GM21528 (cell line): Measurements from ENCODE around the gene YY1.
"Not testable (repeated sequence)": the region's sequence is repeated elsewhere in the genome, so short reads cannot be mapped to it uniquely, and the experiment has no call there.

Source experiments
- ATAC-seq: cut with Tn5 transposase; IDR thresholded peaks from one replicate; pipeline ENCODE4 v1.9.1; 2021; ENCODE audit warnings: mild to moderate bottlenecking, moderate library complexity; ENCODE audit not compliant: unreplicated experiment, low FRiP score

Gene YY1

GRCh38 chr14:100282766-100283419 lies 43.9 kb downstream of the YY1 start:
- no peak for ATAC-seq

GRCh38 chr14:100283436-100283835 lies 44.5 kb downstream of the YY1 start:
- ATAC-seq, result not testable (repeated sequence)

GRCh38 chr14:100283984-100284881 lies 45.3 kb downstream of the YY1 start:
- ATAC-seq, result no peak

- ATAC-seq, result peak; percentile 89
These were observed 46.3 kb downstream of the YY1 start for GRCh38 chr14:100285021-100285912.

- ATAC-seq, result no peak
These were observed 47.0 kb downstream of the YY1 start for GRCh38 chr14:100285913-100286400.

GRCh38 chr14:100286484-100287191 lies 47.7 kb downstream of the YY1 start:
- ATAC-seq, result no peak

GRCh38 chr14:100287202-100287997 lies 48.5 kb downstream of the YY1 start:
- no peak for ATAC-seq

GRCh38 chr14:100287998-100288295 lies 49.0 kb downstream of the YY1 start:
- ATAC-seq, result not testable (repeated sequence)

GRCh38 chr14:100288382-100289185 lies 49.6 kb downstream of the YY1 start:
- ATAC-seq, result no peak

- no peak for ATAC-seq
These were observed 51.1 kb downstream of the YY1 start for GRCh38 chr14:100289916-100290606.

GRCh38 chr14:100290607-100291304 lies 51.8 kb downstream of the YY1 start:
- no peak for ATAC-seq

- no peak for ATAC-seq
These were observed 52.5 kb downstream of the YY1 start for GRCh38 chr14:100291305-100292075.

- no peak for ATAC-seq
These were observed 53.4 kb downstream of the YY1 start for GRCh38 chr14:100292301-100292775.

GRCh38 chr14:100292776-100293461 lies 54.0 kb downstream of the YY1 start:
- ATAC-seq, result no peak

GRCh38 chr14:100293497-100294212 lies 54.7 kb downstream of the YY1 start:
- no peak for ATAC-seq
